ENCODE measurements around the gene LGALS12.

LGALS12 gene

GRCh38 chr11:63507511-63507910, 1.6 kb downstream of the LGALS12 start:
- no peak for DNase-seq (ENCODE audit: low read depth, low spot score)
- CTCF ChIA-PET: interaction anchor here (2.3 kb wide), 1 partner anchor 28 kb away, joined by 9 read pairs; no protein-coding TSS in a partner anchor
- H3K4me3 ChIP-seq (ENCODE audit: low read depth, low read length): no peak overlapping the region
- no peak for TF ChIP-seq CTCF (IDR thresholded peaks at IDR 0.05; ENCODE audit: insufficient read depth, low read length, missing control alignments)
- POLR2A ChIA-PET: no interaction called here

- no peak for DNase-seq (ENCODE audit: low read depth, low spot score)
- POLR2A ChIA-PET: no interaction called here
- CTCF ChIA-PET: interaction anchor here (2.3 kb wide), 1 partner anchor 28 kb away, joined by 9 read pairs; no protein-coding TSS in a partner anchor
These were observed 2.1 kb downstream of the LGALS12 start for GRCh38 chr11:63508009-63508408.

GRCh38 chr11:63508745-63509144, 2.9 kb downstream of the LGALS12 start:
- ChIA-PET CTCF (interaction anchor here (1.3 to 2.3 kb wide), 2 partner anchors 29 to 30 kb away, joined by 6 to 9 read pairs; no protein-coding TSS in a partner anchor), POLR2A (no interaction called here)
- no peak for TF ChIP-seq CTCF (IDR thresholded peaks at IDR 0.05; ENCODE audit: insufficient read depth, low read length, missing control alignments)
- no peak overlapping the region for H3K4me3 ChIP-seq (ENCODE audit: low read depth, low read length)
- DNase-seq (ENCODE audit: low read depth, low spot score): no peak

More at GRCh38 chr11:63508009-63508408, 2.1 kb downstream of the LGALS12 start:
- H3K4me3 ChIP-seq (ENCODE audit: low read depth, low read length): no peak overlapping the region
- TF ChIP-seq CTCF (IDR thresholded peaks at IDR 0.05; ENCODE audit: insufficient read depth, low read length, missing control alignments): no peak

GRCh38 chr11:63510360-63511047, 4.6 kb downstream of the LGALS12 start:
- H3K4me3 ChIP-seq (ENCODE audit: low read depth, low read length): no peak overlapping the region
- TF ChIP-seq CTCF (IDR thresholded peaks at IDR 0.05; ENCODE audit: insufficient read depth, low read length, missing control alignments): no peak
- ChIA-PET POLR2A (no interaction called here), CTCF (interaction anchor here (1.3 to 1.7 kb wide), 3 partner anchors 10 to 31 kb away, joined by 3 to 6 read pairs (median 6); no protein-coding TSS in a partner anchor)
- no peak for DNase-seq (ENCODE audit: low read depth, low spot score)

- ChIA-PET CTCF (interaction anchor here (1.3 to 1.7 kb wide), 2 partner anchors 9 to 32 kb away, joined by 3 to 6 read pairs; no protein-coding TSS in a partner anchor), POLR2A (no interaction called here)
- DNase-seq (ENCODE audit: low read depth, low spot score): no peak
- no peak for TF ChIP-seq CTCF (IDR thresholded peaks at IDR 0.05; ENCODE audit: insufficient read depth, low read length, missing control alignments)
- no peak overlapping the region for H3K4me3 ChIP-seq (ENCODE audit: low read depth, low read length)
These were observed 5.3 kb downstream of the LGALS12 start for GRCh38 chr11:63511048-63511748.

- CTCF ChIA-PET: no interaction called here
- no peak overlapping the region for H3K4me3 ChIP-seq (ENCODE audit: low read depth, low read length)
- no peak for DNase-seq (ENCODE audit: low read depth, low spot score)
- no peak for TF ChIP-seq CTCF (IDR thresholded peaks at IDR 0.05; ENCODE audit: insufficient read depth, low read length, missing control alignments)
- POLR2A ChIA-PET: no interaction called here
These were observed 6.9 kb downstream of the LGALS12 start for GRCh38 chr11:63512816-63513215.

Data from AG04449 (cell line).